Neural progenitor cell (in vitro differentiated cells): ENCODE results near the gene UQCRH.

Experiments
- CTCF ChIP-seq: fragments of 200-600 bp; sonication (generic); IDR thresholded peaks from 2 replicates; pipeline ENCODE4 v1.5.1; 2017; ENCODE audit warnings: antibody characterized with exemption, mild to moderate bottlenecking
- EZH2 ChIP-seq: fragments of 200-600 bp; sonication (generic); IDR thresholded peaks from 2 replicates; pipeline ENCODE4 v1.6.1; 2017; ENCODE audit warnings: antibody characterized with exemption, mild to moderate bottlenecking, moderate library complexity
- EZH2phosphoT487 ChIP-seq: fragments of 200-600 bp; sonication (generic); IDR thresholded peaks from 2 replicates; pipeline ENCODE4 v1.6.1; 2017; ENCODE audit warnings: antibody characterized with exemption

- TF ChIP-seq CTCF, result no peak
- no peak for TF ChIP-seq EZH2
- TF ChIP-seq EZH2phosphoT487, result no peak
Measured at GRCh38 chr1:46363121-46363520, 59.6 kb downstream of the UQCRH start.
